Endothelial cell (in vitro differentiated cells): Measurements from ENCODE around the gene ZCCHC24. TPM values are rescaled to one million over a fixed set of nuclear protein-coding genes. Genes with fewer than 3 reads are reported as not detected.

ENCODE experiments used
- DNase-seq: peaks from one replicate; pipeline ENCODE4 v3.0.0; 2021; ENCODE audit warnings: low spot score
- H3K27ac Mint-ChIP-seq: one replicate; pipeline ENCODE4 v1.8.0; 2021; ENCODE audit warnings: mixed read lengths, inconsistent platforms; ENCODE audit not compliant: unreplicated experiment
- H3K27me3 Mint-ChIP-seq: one replicate; pipeline ENCODE4 v1.8.0; 2021; ENCODE audit warnings: mild to moderate bottlenecking, moderate library complexity, mixed read lengths, inconsistent platforms; ENCODE audit not compliant: unreplicated experiment
- H3K36me3 Mint-ChIP-seq: one replicate; pipeline ENCODE4 v1.8.0; 2021; ENCODE audit warnings: mild to moderate bottlenecking, low read depth, mixed read lengths, inconsistent platforms; ENCODE audit not compliant: unreplicated experiment
- H3K4me1 Mint-ChIP-seq: one replicate; pipeline ENCODE4 v1.8.0; 2021; ENCODE audit warnings: mild to moderate bottlenecking, mixed read lengths, inconsistent platforms; ENCODE audit not compliant: unreplicated experiment
- H3K4me3 Mint-ChIP-seq: one replicate; pipeline ENCODE4 v1.8.0; 2021; ENCODE audit warnings: mild to moderate bottlenecking, mixed read lengths, inconsistent platforms; ENCODE audit not compliant: unreplicated experiment
- H3K9me3 Mint-ChIP-seq: one replicate; pipeline ENCODE4 v1.8.0; 2021; ENCODE audit warnings: mixed read lengths, inconsistent platforms; ENCODE audit not compliant: unreplicated experiment
- CTCF ChIP-seq: fragments of 200-600 bp; sonication (generic); IDR thresholded peaks from one replicate; pipeline ENCODE4 v1.5.0; 2021; ENCODE audit warnings: antibody characterized with exemption; ENCODE audit not compliant: unreplicated experiment
- total RNA-seq: library from RNA; stranded (reverse); fragmentation: NEBNext Ultra II Directional; extraction: Animal tissue kit (Norgen Biotek cat#: 25700); gene quantifications from one replicate; pipeline ENCODE4 v1.2.1, GENCODE V29; 2021; ENCODE audit not compliant: unreplicated experiment

Gene ZCCHC24
- total RNA-seq, 1 donor from 2014 or later = 60.0 TPM

- TF ChIP-seq CTCF = no peak
- Mint-ChIP-seq H3K4me3 (no peak overlapping the region), H3K9me3 (no peaks in the 10 kb centered on the region), H3K27me3 (peaks cover 1% of the 10 kb centered on the region), H3K4me1 (peaks cover 10% of the 10 kb centered on the region), H3K27ac (no peak overlapping the region), H3K36me3 (peaks cover 43% of the 10 kb centered on the region)
- no peak for DNase-seq
Observed at GRCh38 chr10:79427965-79428364, 17.5 kb downstream of the ZCCHC24 start.

- H3K27me3 Mint-ChIP-seq = peaks cover 1% of the 10 kb centered on the region
- H3K36me3 Mint-ChIP-seq = peaks cover 33% of the 10 kb centered on the region
- no peak for TF ChIP-seq CTCF
- H3K9me3 Mint-ChIP-seq = no peaks in the 10 kb centered on the region
- no peak for DNase-seq
- no peak overlapping the region for H3K4me3 Mint-ChIP-seq
- peaks cover 31% of the 10 kb centered on the region for H3K4me1 Mint-ChIP-seq
- no peak overlapping the region for H3K27ac Mint-ChIP-seq
Observed at GRCh38 chr10:79425074-79425532, 20.3 kb downstream of the ZCCHC24 start.

- H3K36me3 Mint-ChIP-seq = peaks cover 28% of the 10 kb centered on the region
- H3K9me3 Mint-ChIP-seq = no peaks in the 10 kb centered on the region
- H3K4me1 Mint-ChIP-seq = peaks cover 35% of the 10 kb centered on the region
- peak overlapping the region; percentile 72 for H3K4me3 Mint-ChIP-seq
- DNase-seq = no peak
- peaks cover 1% of the 10 kb centered on the region for H3K27me3 Mint-ChIP-seq
- TF ChIP-seq CTCF = no peak
- peak overlapping the region; percentile 58 for H3K27ac Mint-ChIP-seq
Observed at GRCh38 chr10:79424221-79425073, 21.0 kb downstream of the ZCCHC24 start.

- no peak overlapping the region for H3K4me3 Mint-ChIP-seq
- no peak overlapping the region for H3K27ac Mint-ChIP-seq
- H3K36me3 Mint-ChIP-seq = peaks cover 22% of the 10 kb centered on the region
- H3K4me1 Mint-ChIP-seq = peaks cover 37% of the 10 kb centered on the region
- H3K27me3 Mint-ChIP-seq = peaks cover 5% of the 10 kb centered on the region
- TF ChIP-seq CTCF = no peak
- no peaks in the 10 kb centered on the region for H3K9me3 Mint-ChIP-seq
- no peak for DNase-seq
Observed at GRCh38 chr10:79422178-79422892, 23.1 kb downstream of the ZCCHC24 start.
